Spleen (tissue), 11 donors: ENCODE data around the gene CYYR1. TPM values are rescaled to one million over a fixed set of nuclear protein-coding genes. Genes with fewer than 3 reads are reported as not detected.

Experiments
- DNase-seq: peaks from one replicate; pipeline ENCODE4 v3.0.0-alpha.2; 2020
- H3K27ac ChIP-seq, 8 donors: fragments of 200-600 bp; sonication (generic) in 7 of 8; 1 replicate in 4 of 8; 2 replicates in 4 of 8; pipeline versions ENCODE4 v1.5.0 to v1.8.0; 2016 to 2021; ENCODE audit warnings: inconsistent platforms in 4 of 8, mild to moderate bottlenecking in 4 of 8, moderate library complexity in 1 of 8
- H3K27me3 ChIP-seq, 7 donors: fragments of 200-600 bp; sonication (generic) in 6 of 7; replicated peaks in 1 of 7; 1 replicate in 4 of 7; 2 replicates in 3 of 7; pipeline versions ENCODE4 v1.5.0 to v1.8.0; 2016 to 2021; ENCODE audit warnings: inconsistent platforms in 3 of 7, mild to moderate bottlenecking in 1 of 7
- H3K36me3 ChIP-seq, 6 donors: fragments of 200-600 bp; sonication (generic) in 5 of 6; 1 replicate in 4 of 6; 2 replicates in 2 of 6; pipeline versions ENCODE4 v1.5.0 to v1.8.0; 2016 to 2021; ENCODE audit warnings: inconsistent platforms in 2 of 6
- H3K4me1 ChIP-seq, 6 donors: fragments of 200-600 bp; sonication (generic) in 5 of 6; 1 replicate in 3 of 6; 2 replicates in 3 of 6; pipeline versions ENCODE4 v1.5.0 to v1.8.0; 2016 to 2021; ENCODE audit warnings: inconsistent platforms in 3 of 6
- H3K4me3 ChIP-seq, 8 donors: fragments of 200-600 bp; sonication (generic) in 7 of 8; 1 replicate in 4 of 8; 2 replicates in 4 of 8; pipeline versions ENCODE4 v1.5.0 to v1.8.0; 2016 to 2021; ENCODE audit warnings: inconsistent platforms in 4 of 8, mild to moderate bottlenecking in 4 of 8, moderate library complexity in 2 of 8
- H3K9me3 ChIP-seq, 8 donors: fragments of 200-600 bp; sonication (generic) in 7 of 8; 1 replicate in 4 of 8; 2 replicates in 4 of 8; pipeline versions ENCODE4 v1.5.0 to v1.8.0; 2016 to 2021; ENCODE audit warnings: inconsistent platforms in 4 of 8
- CTCF ChIP-seq, 11 experiments: fragments of 200-600 bp in 7 of 11; fragments of 450-650 bp in 4 of 11; sonication (generic) in 4 of 11; IDR thresholded peaks in 8 of 11; conservative IDR thresholded peaks in 3 of 11; 1 replicate in 7 of 11; 2 replicates in 4 of 11; pipeline versions ENCODE4 v1.4.0 to v1.8.0; 2016 to 2021; ENCODE audit warnings: antibody characterized with exemption in 11 of 11, inconsistent platforms in 4 of 11, mild to moderate bottlenecking in 1 of 11
- POLR2A ChIP-seq, 3 donors: fragments of 450-650 bp; IDR thresholded peaks; one replicate each; pipeline ENCODE4 v1.5.1; 2017; ENCODE audit warnings: antibody characterized with exemption in 3 of 3, mild to moderate bottlenecking in 1 of 3
- POLR2AphosphoS5 ChIP-seq, 3 donors: sonication (generic); formaldehyde crosslinking; IDR thresholded peaks; one replicate each; pipeline ENCODE4 v1.5.1; 2017; ENCODE audit warnings: antibody characterized with exemption in 3 of 3
- WGBS, 5 donors: extraction: QIAGEN DNeasy Blood & Tissue Kit in 3 of 5; methylation state at CpG; one replicate each; pipeline versions ENCODE4 v1.1.5 to v1.1.7; 2013 to 2018; 5-methylcytosine and 5-hydroxymethylcytosine counted together
- intact Hi-C: fragments of 100-400 bp; cut with DNase I; formaldehyde crosslinking; loops from one replicate; pipeline ENCODE4 v1.15.0; 2023; ENCODE audit warnings: low total_unique reads
- polyA plus RNA-seq, 3 donors: library from polyadenylated mRNA; stranded (reverse); fragments of 200-250 nt; gene quantifications; one replicate each; pipeline ENCODE4 v1.2.1, GENCODE V29; 2013
- total RNA-seq, 7 donors: library from RNA; depleted of rRNA in 3 of 7; stranded (reverse); fragments of >200 nt in 3 of 7; fragmentation: NEBNext Ultra II Directional in 4 of 7; extraction: Animal tissue kit (Norgen Biotek cat#: 25700) in 4 of 7; gene quantifications; one replicate each; pipeline versions ENCODE4 v1.1.0 to v1.2.1, GENCODE V29; 2016 to 2021
- donor health status: healthy with polysubstance abuse.
- donor health status: DM: no; HTN: no; CAD: no; lungs with moderate emphysema.
- donor health status: DM: no; HTN: no; CAD: no.
- donor health status: Bipolar disorder and iron deficiency.
- donor health status: healthy.
- donor health status: DM: no; HTN: no; CAD: no.
- donor health status: DM: yes; HTN: yes; CAD: no.

Gene CYYR1
- total and polyA plus RNA-seq, 10 donors = 9.5 to 86.9 (median 50.7) TPM

- no peaks in the 10 kb centered on the region for H3K9me3 ChIP-seq
- no peak for DNase-seq
- H3K27ac ChIP-seq = no peak overlapping the region
- TF ChIP-seq CTCF (IDR thresholded peaks at IDR 0.05 in 8 of 11, conservative IDR thresholded peaks at IDR 0.05 in 3 of 11) = no peak
- TF ChIP-seq POLR2A (IDR thresholded peaks at IDR 0.05) = no peak
- no peak for TF ChIP-seq POLR2AphosphoS5 (IDR thresholded peaks at IDR 0.05)
- no peaks in the 10 kb centered on the region for H3K27me3 ChIP-seq
- 64 to 79% (median 73%) methylated on average over 2 of the region's 2 CpGs for WGBS, 5 donors
- H3K4me1 ChIP-seq = no peaks in the 10 kb centered on the region
- no peaks in the 10 kb centered on the region for H3K36me3 ChIP-seq
- intact Hi-C loops = no loop called here
- H3K4me3 ChIP-seq = no peak overlapping the region
Measured at GRCh38 chr21:26597981-26598380, 24.9 kb upstream of the CYYR1 start.

GRCh38 chr21:26597031-26597430 lies 23.9 kb upstream of the CYYR1 start:
- DNase-seq = no peak
- Histone ChIP-seq H3K4me3 (no peak overlapping the region), H3K27me3 (no peaks in the 10 kb centered on the region), H3K9me3 (no peaks in the 10 kb centered on the region), H3K36me3 (no peaks in the 10 kb centered on the region), H3K27ac (no peak overlapping the region), H3K4me1 (no peaks in the 10 kb centered on the region)
- 81 to 93% (median 85%) methylated on average over 3 of the region's 3 CpGs for WGBS, 5 donors
- intact Hi-C loops = no loop called here
- no peak for TF ChIP-seq POLR2A (IDR thresholded peaks at IDR 0.05)
- TF ChIP-seq CTCF (IDR thresholded peaks at IDR 0.05 in 8 of 11, conservative IDR thresholded peaks at IDR 0.05 in 3 of 11) = no peak
- TF ChIP-seq POLR2AphosphoS5 (IDR thresholded peaks at IDR 0.05) = no peak

GRCh38 chr21:26595971-26596370 lies 22.9 kb upstream of the CYYR1 start:
- H3K4me3 ChIP-seq = no peak overlapping the region
- TF ChIP-seq CTCF (IDR thresholded peaks at IDR 0.05 in 8 of 11, conservative IDR thresholded peaks at IDR 0.05 in 3 of 11) (no peak), POLR2A (IDR thresholded peaks at IDR 0.05) (no peak), POLR2AphosphoS5 (IDR thresholded peaks at IDR 0.05) (no peak)
- intact Hi-C loops = no loop called here

GRCh38 chr21:26593800-26594199 lies 20.7 kb upstream of the CYYR1 start:
- no peak for DNase-seq
- no peaks in the 10 kb centered on the region for H3K9me3 ChIP-seq
- no peaks in the 10 kb centered on the region for H3K27me3 ChIP-seq
- intact Hi-C loops = no loop called here
- H3K36me3 ChIP-seq = no peaks in the 10 kb centered on the region
- 83 to 90% (median 87%) methylated on average over 1 of the region's 1 CpG for WGBS, 5 donors
- H3K4me3 ChIP-seq = no peak overlapping the region
- H3K27ac ChIP-seq = no peak overlapping the region
- TF ChIP-seq POLR2AphosphoS5 (IDR thresholded peaks at IDR 0.05) (no peak), CTCF (IDR thresholded peaks at IDR 0.05 in 8 of 11, conservative IDR thresholded peaks at IDR 0.05 in 3 of 11) (no peak), POLR2A (IDR thresholded peaks at IDR 0.05) (no peak)
- H3K4me1 ChIP-seq = no peaks in the 10 kb centered on the region

More at GRCh38 chr21:26595971-26596370, 22.9 kb upstream of the CYYR1 start:
- Histone ChIP-seq H3K4me1 (no peaks in the 10 kb centered on the region), H3K27ac (no peak overlapping the region), H3K27me3 (no peaks in the 10 kb centered on the region), H3K9me3 (no peaks in the 10 kb centered on the region), H3K36me3 (no peaks in the 10 kb centered on the region)
- no peak for DNase-seq
- WGBS, 5 donors = 82 to 91% (median 89%) methylated on average over 7 of the region's 7 CpGs
